GM18505 (cell line): Measurements from ENCODE around the gene CHSY1.

Source experiments
- ATAC-seq: cut with Tn5 transposase; IDR thresholded peaks from one replicate; pipeline ENCODE4 v1.9.1; 2021; ENCODE audit not compliant: unreplicated experiment
- POLR2A ChIP-seq: IDR thresholded peaks from 4 replicates; pipeline ENCODE4 v1.6.1; 2011; ENCODE audit warnings: borderline replicate concordance; ENCODE audit not compliant: insufficient read depth, insufficient read length; ENCODE audit errors: extremely low read depth

CHSY1 gene

GRCh38 chr15:101277038-101277822 is 25.4 kb upstream of the CHSY1 start, which contains the start of gene SELENOS:
Gene SELENOS, minus strand, starts transcription at chr15:101277485. Its CDS starts 68 bp downstream, at chr15:101277417.
- peak; percentile 94 for ATAC-seq
- TF ChIP-seq POLR2A = peak; percentile 68

- no peak for ATAC-seq
- no peak for TF ChIP-seq POLR2A
These were observed 24.7 kb upstream of the CHSY1 start for GRCh38 chr15:101276501-101277037.

DNA sequence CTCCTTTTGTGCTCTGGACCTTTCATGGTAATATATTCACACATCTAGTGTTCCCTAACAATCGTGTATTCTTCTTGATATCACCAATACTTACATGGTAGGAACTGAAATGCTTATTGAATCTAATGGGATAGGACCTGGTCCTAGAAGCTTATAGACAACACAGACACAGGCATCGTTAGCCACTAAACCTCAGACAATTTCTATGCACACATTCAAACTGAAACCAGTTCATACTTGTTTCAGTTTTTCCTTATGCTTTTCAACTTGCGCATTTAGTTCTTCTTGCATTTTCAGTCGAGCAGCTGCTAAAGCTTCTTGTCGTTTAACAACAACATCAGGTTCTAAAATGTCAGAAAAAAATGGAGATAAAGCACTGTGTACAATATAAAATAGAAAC is 23.2 kb upstream of the CHSY1 start:
- TF ChIP-seq POLR2A = no peak
- ATAC-seq = no peak

GRCh38 chr15:101273534-101273933 is 21.7 kb upstream of the CHSY1 start:
- ATAC-seq = no peak
- no peak for TF ChIP-seq POLR2A

GRCh38 chr15:101272584-101272983 is 20.7 kb upstream of the CHSY1 start:
- no peak for ATAC-seq
- no peak for TF ChIP-seq POLR2A

GRCh38 chr15:101269479-101270223 is 17.8 kb upstream of the CHSY1 start:
- ATAC-seq = no peak
- TF ChIP-seq POLR2A = no peak

GRCh38 chr15:101267320-101268104 is 15.7 kb upstream of the CHSY1 start:
- no peak for TF ChIP-seq POLR2A
- ATAC-seq = no peak

GRCh38 chr15:101266787-101267186 is 14.9 kb upstream of the CHSY1 start:
- no peak for TF ChIP-seq POLR2A
- ATAC-seq = no peak

DNA sequence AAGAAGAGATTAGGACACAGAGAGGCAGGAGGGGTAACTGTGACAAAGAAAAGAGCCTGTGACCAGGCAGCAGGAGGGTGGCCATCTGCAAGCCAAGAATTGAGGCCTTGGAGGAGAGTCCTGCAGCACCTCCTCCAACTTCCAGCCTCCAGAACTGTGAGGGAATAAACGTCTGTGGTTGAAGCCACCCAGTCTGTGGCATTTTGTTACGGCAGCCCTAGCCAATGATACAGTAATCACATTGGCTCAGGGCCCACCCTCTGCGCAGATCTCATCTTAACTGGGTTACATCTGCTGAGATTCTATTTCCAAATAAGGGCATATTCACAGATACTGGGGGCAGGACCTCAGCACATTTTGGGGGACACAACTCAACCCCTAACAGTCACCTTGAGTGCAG is 14.2 kb upstream of the CHSY1 start:
- TF ChIP-seq POLR2A = no peak
- ATAC-seq = no peak

DNA sequence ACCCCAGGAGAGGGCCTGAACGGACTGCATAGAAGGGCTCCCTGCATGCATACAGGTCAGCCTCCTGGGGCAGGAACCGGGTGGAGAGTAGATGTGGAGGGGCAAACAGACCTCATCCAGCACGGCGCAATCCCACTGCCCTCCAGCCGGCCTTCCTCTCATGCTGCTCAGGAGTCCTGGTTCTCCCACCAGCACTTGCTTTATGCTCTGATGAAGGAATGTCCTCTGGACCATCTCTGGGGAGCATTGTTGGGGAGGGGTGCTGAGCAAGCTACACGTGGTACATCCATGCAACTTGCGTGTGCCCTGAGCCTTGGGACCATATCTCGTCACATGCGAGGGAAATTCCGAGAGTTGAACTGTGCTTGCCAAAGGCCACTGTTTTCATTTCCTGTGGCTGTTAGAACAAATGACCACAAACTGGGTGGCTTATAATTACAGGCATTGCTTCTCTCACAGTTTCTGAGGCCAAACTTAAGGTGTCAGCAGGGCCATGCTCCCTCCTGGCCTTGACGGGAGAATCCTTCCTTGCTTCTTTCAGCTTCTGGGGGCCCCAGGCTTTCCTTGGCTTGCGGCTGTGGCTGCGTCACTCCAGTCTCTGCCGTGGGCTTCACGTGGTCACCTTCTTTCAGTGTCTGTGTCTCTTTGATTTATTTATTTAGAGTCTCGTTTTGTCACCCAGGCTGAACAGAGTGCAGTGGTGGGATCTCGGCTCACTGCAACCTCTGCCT is 13.2 kb upstream of the CHSY1 start:
- no peak for ATAC-seq
- TF ChIP-seq POLR2A = no peak

- ATAC-seq = no peak
- TF ChIP-seq POLR2A = no peak
These were observed 12.2 kb upstream of the CHSY1 start for GRCh38 chr15:101264011-101264410.

DNA sequence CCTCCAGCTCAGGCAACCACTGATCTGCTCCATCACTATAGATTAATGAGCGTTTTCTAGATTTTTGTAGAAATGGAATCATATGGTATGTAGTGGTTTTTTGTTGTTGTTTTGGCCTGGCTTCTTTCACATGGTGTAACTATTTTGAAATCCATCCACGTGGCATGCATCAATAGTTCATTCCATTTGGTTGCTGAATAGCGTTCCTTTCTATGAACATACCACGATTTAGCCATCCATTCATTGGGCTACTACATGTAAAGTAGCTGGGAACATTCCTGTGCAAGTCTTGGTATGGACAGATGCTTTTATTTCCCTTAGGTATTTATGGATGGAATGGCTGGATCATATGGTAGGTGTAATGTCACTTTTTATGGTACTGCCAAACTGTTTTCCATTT is 10.7 kb upstream of the CHSY1 start:
- TF ChIP-seq POLR2A = no peak
- ATAC-seq = no peak
